H9 (cell line): ENCODE measurements around the gene MYH9. TPM values are rescaled to one million over a fixed set of nuclear protein-coding genes. Genes with fewer than 3 reads are reported as not detected.
A peak's percentile ranks its signal among the peaks of the same experiment; 100 is the strongest.

Source experiments
- DNase-seq: peaks from one replicate; pipeline ENCODE4 v3.0.0-alpha.2; 2017
- H2AFZ ChIP-seq: one replicate; pipeline ENCODE4 v1.6.1; 2013; ENCODE audit warnings: mild to moderate bottlenecking, low read length, control low read depth, moderate library complexity
- H2AK5ac ChIP-seq: 2 replicates; pipeline ENCODE4 v1.6.1; 2013; ENCODE audit warnings: low read length, control low read depth, mixed read lengths; ENCODE audit not compliant: insufficient read length
- H2BK120ac ChIP-seq: one replicate; pipeline ENCODE4 v1.6.1; 2013; ENCODE audit warnings: low read depth, mild to moderate bottlenecking, low read length, control low read depth, inconsistent platforms; ENCODE audit not compliant: poor library complexity, severe bottlenecking
- H2BK12ac ChIP-seq: 2 replicates; pipeline ENCODE4 v1.6.1; 2013; ENCODE audit warnings: low read length, control low read depth, mixed read lengths, low read depth; ENCODE audit not compliant: insufficient read length
- H2BK15ac ChIP-seq: 2 replicates; pipeline ENCODE4 v1.6.1; 2013; ENCODE audit warnings: low read depth, low read length, control low read depth
- H2BK20ac ChIP-seq: one replicate; pipeline ENCODE4 v1.6.1; 2013; ENCODE audit warnings: low read depth, mild to moderate bottlenecking, low read length, control low read depth, inconsistent platforms; ENCODE audit not compliant: poor library complexity, severe bottlenecking
- H2BK5ac ChIP-seq: 2 replicates; pipeline ENCODE4 v1.6.1; 2013; ENCODE audit warnings: low read length, control low read depth, mixed read lengths; ENCODE audit not compliant: insufficient read length
- H3K14ac ChIP-seq: 2 replicates; pipeline ENCODE4 v1.6.1; 2013; ENCODE audit warnings: low read length, control low read depth; ENCODE audit not compliant: insufficient read depth
- H3K18ac ChIP-seq: 2 replicates; pipeline ENCODE4 v1.6.1; 2013; ENCODE audit warnings: low read depth, mild to moderate bottlenecking, mixed read lengths, low read length, control low read depth; ENCODE audit not compliant: insufficient read length
- H3K23ac ChIP-seq: 2 replicates; pipeline ENCODE4 v1.6.1; 2013; ENCODE audit warnings: low read length, control low read depth, mixed read lengths, low read depth; ENCODE audit not compliant: insufficient read length
- H3K23me2 ChIP-seq: 2 replicates; pipeline ENCODE4 v1.6.1; 2013; ENCODE audit warnings: low read depth, mild to moderate bottlenecking, mixed read lengths, low read length, control low read depth; ENCODE audit not compliant: insufficient read length, poor library complexity, severe bottlenecking
- H3K27ac ChIP-seq: 2 replicates; pipeline ENCODE4 v1.5.1; 2013; ENCODE audit warnings: low read length, control low read depth, mixed read lengths, low read depth; ENCODE audit not compliant: insufficient read length
- H3K27me3 ChIP-seq: 2 replicates; pipeline ENCODE4 v1.6.1; 2013; ENCODE audit warnings: low read length, control low read depth, inconsistent platforms; ENCODE audit not compliant: insufficient read depth
- H3K4ac ChIP-seq: 2 replicates; pipeline ENCODE4 v1.6.1; 2013; ENCODE audit warnings: low read depth, mild to moderate bottlenecking, control low read depth, inconsistent platforms, low read length, moderate library complexity
- H3K4me1 ChIP-seq: 2 replicates; pipeline ENCODE4 v1.6.1; 2013; ENCODE audit warnings: low read length, control low read depth, inconsistent platforms; ENCODE audit not compliant: insufficient read depth
- H3K4me2 ChIP-seq: 2 replicates; pipeline ENCODE4 v1.6.1; 2013; ENCODE audit warnings: low read length, control low read depth, mixed read lengths; ENCODE audit not compliant: insufficient read length, insufficient read depth
- H3K56ac ChIP-seq: 2 replicates; pipeline ENCODE4 v1.6.1; 2013; ENCODE audit warnings: low read depth, mild to moderate bottlenecking, mixed read lengths, low read length, control low read depth; ENCODE audit not compliant: insufficient read length
- H3K79me1 ChIP-seq: 2 replicates; pipeline ENCODE4 v1.6.1; 2013; ENCODE audit warnings: low read depth, mild to moderate bottlenecking, moderate library complexity, low read length, control low read depth, inconsistent platforms; ENCODE audit not compliant: insufficient read depth, poor library complexity, severe bottlenecking
- H3K79me2 ChIP-seq: 2 replicates; pipeline ENCODE4 v1.6.1; 2013; ENCODE audit warnings: low read length, control low read depth, inconsistent platforms; ENCODE audit not compliant: insufficient read depth
- H3K9ac ChIP-seq: 2 replicates; pipeline ENCODE4 v1.6.1; 2013; ENCODE audit warnings: low read length, control low read depth, mixed read lengths; ENCODE audit not compliant: insufficient read length; ENCODE audit errors: extremely low read depth
- H3K9me3 ChIP-seq: one replicate; pipeline ENCODE4 v1.6.1; 2013; ENCODE audit warnings: low read depth, low read length, inconsistent platforms; ENCODE audit not compliant: control insufficient read depth
- H3T11ph ChIP-seq: one replicate; pipeline ENCODE4 v1.6.1; 2013; ENCODE audit warnings: mild to moderate bottlenecking, low read length, control low read depth, inconsistent platforms
- H4K20me1 ChIP-seq: one replicate; pipeline ENCODE4 v1.6.1; 2013; ENCODE audit not compliant: control insufficient read depth, insufficient read length, insufficient read depth
- H4K5ac ChIP-seq: 2 replicates; pipeline ENCODE4 v1.6.1; 2013; ENCODE audit warnings: low read depth, mild to moderate bottlenecking, mixed read lengths, low read length, control low read depth; ENCODE audit not compliant: insufficient read length
- H4K8ac ChIP-seq: replicated peaks from 2 replicates; pipeline ENCODE4 v1.6.1; 2013; ENCODE audit warnings: low read length, control low read depth, mixed read lengths, low read depth; ENCODE audit not compliant: insufficient read length
- H4K91ac ChIP-seq: 2 replicates; pipeline ENCODE4 v1.6.1; 2013; ENCODE audit warnings: low read depth, mild to moderate bottlenecking, moderate library complexity, mixed read lengths, low read length, control low read depth; ENCODE audit not compliant: insufficient read length
- H3K27ac Mint-ChIP-seq, 3 experiments: 2 replicates in 2 of 3; 3 replicates in 1 of 3; pipeline ENCODE4 v1.8.0; 2020 to 2021; ENCODE audit warnings: mixed read lengths in 3 of 3, mild to moderate bottlenecking in 1 of 3, moderate library complexity in 1 of 3
- H3K27me3 Mint-ChIP-seq: 2 replicates; pipeline ENCODE4 v1.8.0; 2021; ENCODE audit warnings: low read depth, mild to moderate bottlenecking, moderate library complexity, mixed read lengths
- H3K36me3 Mint-ChIP-seq, 3 experiments: 2 replicates in 2 of 3; 3 replicates in 1 of 3; pipeline ENCODE4 v1.8.0; 2020 to 2021; ENCODE audit warnings: low read depth in 3 of 3, mixed read lengths in 3 of 3; ENCODE audit not compliant: insufficient read depth in 1 of 3
- H3K4me1 Mint-ChIP-seq, 2 experiments: 2 replicates each; pipeline ENCODE4 v1.8.0; 2020; ENCODE audit warnings: mixed read lengths in 2 of 2
- H3K4me3 Mint-ChIP-seq, 2 experiments: 2 replicates in 1 of 2; 3 replicates in 1 of 2; pipeline ENCODE4 v1.8.0; 2020 to 2021; ENCODE audit warnings: mild to moderate bottlenecking in 2 of 2, mixed read lengths in 2 of 2, moderate library complexity in 1 of 2
- H3K9me3 Mint-ChIP-seq, 2 experiments: 2 replicates in 1 of 2; 3 replicates in 1 of 2; pipeline ENCODE4 v1.8.0; 2020; ENCODE audit warnings: mild to moderate bottlenecking in 2 of 2, mixed read lengths in 2 of 2, moderate library complexity in 1 of 2
- CTCF ChIP-seq: fragments of 200-600 bp; sonication (generic); conservative IDR thresholded peaks from 3 replicates; pipeline ENCODE4 v1.8.0; 2021; ENCODE audit warnings: antibody characterized with exemption, mild to moderate bottlenecking
- WGBS: extraction: QIAGEN DNeasy Blood & Tissue Kit; methylation state at CpG from one replicate; pipeline ENCODE4 v1.1.7; 2013; ENCODE audit warnings: missing lambda C conversion rate, low lambda C conversion rate, mixed read lengths; ENCODE audit not compliant: insufficient read length; ENCODE audit errors: extremely low coverage; 5-methylcytosine and 5-hydroxymethylcytosine counted together
- total RNA-seq: library from RNA; stranded (reverse); gene quantifications from 2 replicates; pipeline ENCODE4 v1.2.1, GENCODE V29; 2021

The MYH9 gene
- total RNA-seq, 1 experiment from 2014 or later: 266 TPM

GRCh38 chr22:36431977-36432376 lies 44.2 kb upstream of the MYH9 start:
- peaks cover 35 to 43% of the 10 kb centered on the region in 2 experiments for H3K4me1 Mint-ChIP-seq
- Histone ChIP-seq H4K5ac (no peak overlapping the region), H3K4me2 (no peak overlapping the region), H3K4ac (no peak overlapping the region), H4K20me1 (no peaks in the 10 kb centered on the region), H3K23me2 (no peaks in the 10 kb centered on the region), H3K56ac (no peak overlapping the region), H3K79me2 (no peaks in the 10 kb centered on the region), H3K18ac (no peak overlapping the region), H3K27me3 (no peaks in the 10 kb centered on the region), H3K14ac (no peak overlapping the region), H3K4me1 (no peaks in the 10 kb centered on the region), H3K23ac (no peak overlapping the region), H4K91ac (no peak overlapping the region), H4K8ac (no peak overlapping the region), H2BK12ac (no peak overlapping the region), H2AK5ac (no peak overlapping the region), H2BK5ac (no peak overlapping the region), H2BK20ac (no peak overlapping the region), H3K9ac (no peak overlapping the region), H2BK15ac (no peak overlapping the region), H3K79me1 (no peaks in the 10 kb centered on the region), H3K27ac (no peak overlapping the region), H3T11ph (no peak overlapping the region), H2AFZ (no peak overlapping the region), H3K9me3 (no peaks in the 10 kb centered on the region), H2BK120ac (no peak overlapping the region)
- WGBS: no CpG with 5 or more reads among the region's 9 CpGs
- DNase-seq: no peak
- H3K27ac Mint-ChIP-seq: peak overlapping the region in 1 of 3 experiments; percentile 48; a peak in 1 of 7 replicates
- H3K36me3 Mint-ChIP-seq: no peaks in the 10 kb centered on the region
- H3K27me3 Mint-ChIP-seq: no peaks in the 10 kb centered on the region; the same call in 1 of the 2 replicates
- H3K9me3 Mint-ChIP-seq: no peaks in the 10 kb centered on the region
- no peak overlapping the region for H3K4me3 Mint-ChIP-seq
- TF ChIP-seq CTCF: no peak
